HepG2 (cell line): ENCODE data around the gene PARP2. TPM values are rescaled to one million over a fixed set of nuclear protein-coding genes. Genes with fewer than 3 reads are reported as not detected.

Experiments
- ATAC-seq: fragments of 200-7000 bp; cut with Tn5 transposase; 3 replicates; pipeline ENCODE4 v1.9.1; 2020; ENCODE audit warnings: mild to moderate bottlenecking, moderate library complexity
- BruUV-seq: library from RNA; stranded (reverse); fragments of 400-500 nt; replicated peaks from 2 replicates; lab custom pipeline; 2021; lab: Mats Ljungman, UMichigan
- CTCF ChIA-PET: fragments of 300-600 bp; formaldehyde crosslinking; extraction: SDS; loops from one replicate; lab custom pipeline; 2021; ENCODE audit warnings: low total read pairs, inconsistent platforms, low intra/inter-chr PET ratio; lab: Yijun Ruan, JAX
- POLR2A ChIA-PET: fragments of 350-600 bp; sonication (Branson Sonifier 250); formaldehyde crosslinking; loops from one replicate; lab custom pipeline; 2020; ENCODE audit warnings: antibody characterized with exemption, inconsistent platforms; lab: Yijun Ruan, JAX
- DNase-seq: peaks from one replicate; pipeline ENCODE4 v3.0.0-alpha.2; 2015; ENCODE audit warnings: low spot score
- FAIRE-seq: peaks from 3 replicates; lab custom pipeline; 2011; peaks lifted over from hg19 to GRCh38; lab: Jason Lieb, UNC
- H2AFZ ChIP-seq: one replicate; pipeline ENCODE4 v1.6.1; 2011; ENCODE audit warnings: low read length, inconsistent platforms
- H3K27ac ChIP-seq: fragments of 300-600 bp; 3 replicates; pipeline ENCODE4 v1.8.0; 2011; ENCODE audit warnings: mixed run types, mild to moderate bottlenecking, mixed read lengths, low read length, inconsistent platforms; ENCODE audit not compliant: insufficient read depth; ENCODE audit errors: extremely low read length
- H3K27me3 ChIP-seq, 2 experiments: fragments of 200-600 bp in 1 of 2; 2 replicates in 1 of 2; 3 replicates in 1 of 2; pipeline versions ENCODE4 v1.6.0 to v1.8.0; 2011; ENCODE audit warnings: low read length in 2 of 2, mild to moderate bottlenecking in 2 of 2, moderate library complexity in 2 of 2, inconsistent platforms in 1 of 2; ENCODE audit not compliant: insufficient read depth in 2 of 2, control insufficient read depth in 1 of 2
- H3K36me3 ChIP-seq, 2 experiments: fragments of 200-600 bp in 1 of 2; replicated peaks in 1 of 2; 2 replicates in 1 of 2; 3 replicates in 1 of 2; pipeline versions ENCODE4 v1.5.1 to v1.8.0; 2011; ENCODE audit warnings: low read length in 2 of 2, inconsistent platforms in 1 of 2; ENCODE audit not compliant: insufficient read depth in 2 of 2, control insufficient read depth in 1 of 2
- H3K4me1 ChIP-seq: 2 replicates; pipeline ENCODE4 v1.5.1; 2012; ENCODE audit warnings: low read length, inconsistent platforms; ENCODE audit not compliant: insufficient read depth
- H3K4me2 ChIP-seq: 2 replicates; pipeline ENCODE4 v1.6.0; 2011; ENCODE audit warnings: low read depth, low read length, inconsistent platforms
- H3K4me3 ChIP-seq, 3 experiments: fragments of 200-600 bp in 1 of 3; sonication (generic), shearing (Covaris generic) in 1 of 3; replicated peaks in 1 of 3; 2 replicates each; pipeline ENCODE4 v1.5.1; 2011 to 2016; ENCODE audit warnings: low read length in 3 of 3, inconsistent platforms in 2 of 3, low read depth in 2 of 3, mild to moderate bottlenecking in 2 of 3, control low read depth in 1 of 3, mixed read lengths in 1 of 3; ENCODE audit not compliant: insufficient read depth in 1 of 3
- H3K79me2 ChIP-seq: one replicate; pipeline ENCODE4 v1.6.1; 2011; ENCODE audit warnings: low read length, inconsistent platforms; ENCODE audit not compliant: insufficient read depth
- H3K9ac ChIP-seq: 2 replicates; pipeline ENCODE4 v1.6.0; 2011; ENCODE audit warnings: mild to moderate bottlenecking, low read depth, low read length, inconsistent platforms; ENCODE audit not compliant: insufficient read depth
- H3K9me3 ChIP-seq: 2 replicates; pipeline ENCODE4 v1.5.1; 2012; ENCODE audit warnings: mild to moderate bottlenecking, low read length
- H4K20me1 ChIP-seq: 2 replicates; pipeline ENCODE4 v1.6.0; 2011; ENCODE audit warnings: inconsistent platforms, mild to moderate bottlenecking, low read length, moderate library complexity; ENCODE audit not compliant: insufficient read depth
- ASH2L ChIP-seq: fragments of 300-600, 200-600 bp; sonication (generic); IDR thresholded peaks from 2 replicates; pipeline ENCODE4 v1.7.0; 2017; ENCODE audit warnings: low read depth, mild to moderate bottlenecking, moderate library complexity, mixed read lengths, low read length; ENCODE audit not compliant: insufficient read length
- ATRX ChIP-seq: sonication (generic); formaldehyde crosslinking; IDR thresholded peaks from 2 replicates; pipeline ENCODE4 v1.4.0; 2020; ENCODE audit warnings: missing genetic modification reagents, borderline replicate concordance
- HMGXB4 ChIP-seq, 2 experiments: sonication (generic) in 1 of 2; formaldehyde crosslinking in 1 of 2; IDR thresholded peaks; 2 replicates each; pipeline versions ENCODE4 v1.4.0 to v1.6.1; 2018 to 2020; ENCODE audit warnings: missing genetic modification reagents in 2 of 2, borderline replicate concordance in 1 of 2, low read depth in 1 of 2, mild to moderate bottlenecking in 1 of 2, missing biosample characterization in 1 of 2
- MBD4 ChIP-seq: IDR thresholded peaks from 2 replicates; pipeline ENCODE4 v1.6.1; 2012; ENCODE audit warnings: low read length, inconsistent platforms, borderline replicate concordance
- PAWR ChIP-seq: sonication (generic); formaldehyde crosslinking; IDR thresholded peaks from 2 replicates; pipeline ENCODE4 v1.4.0; 2020; ENCODE audit warnings: missing genetic modification reagents, mild to moderate bottlenecking, borderline replicate concordance
- RXRA ChIP-seq: sonication (generic); formaldehyde crosslinking; IDR thresholded peaks from 2 replicates; pipeline ENCODE4 v1.5.1; 2020; ENCODE audit warnings: missing genetic modification reagents
- SYNCRIP ChIP-seq: fragments of 200-400 bp; formaldehyde crosslinking; IDR thresholded peaks from 2 replicates; pipeline ENCODE4 v1.6.1; 2018; ENCODE audit warnings: mild to moderate bottlenecking, low read depth, low read length; ENCODE audit not compliant: insufficient read depth
- THAP7 ChIP-seq: sonication (generic); formaldehyde crosslinking; IDR thresholded peaks from 2 replicates; pipeline ENCODE4 v1.8.1; 2023; ENCODE audit warnings: mild to moderate bottlenecking, missing genetic modification reagents
- ZBTB49 ChIP-seq: sonication (generic); formaldehyde crosslinking; IDR thresholded peaks from 2 replicates; pipeline ENCODE4 v1.4.0; 2020; ENCODE audit warnings: missing genetic modification reagents, borderline replicate concordance
- ZFP36 ChIP-seq: fragments of 150-350 bp; IDR thresholded peaks from 2 replicates; pipeline ENCODE4 v1.6.1; 2018; ENCODE audit warnings: borderline replicate concordance, low read length, low read depth; ENCODE audit not compliant: partially characterized antibody
- ZNF460 ChIP-seq: sonication (generic); formaldehyde crosslinking; IDR thresholded peaks from 2 replicates; pipeline ENCODE4 v1.5.1; 2020; ENCODE audit warnings: missing genetic modification reagents, mild to moderate bottlenecking, borderline replicate concordance
- ZNF589 ChIP-seq: sonication (generic); formaldehyde crosslinking; conservative IDR thresholded peaks from 2 replicates; pipeline ENCODE4 v1.8.0; 2022; ENCODE audit warnings: mild to moderate bottlenecking, moderate library complexity, missing genetic modification reagents
- ZNF709 ChIP-seq: sonication (generic); formaldehyde crosslinking; IDR thresholded peaks from 2 replicates; pipeline ENCODE4 v1.5.0; 2020; ENCODE audit warnings: mild to moderate bottlenecking, missing genetic modification reagents
- ZNF772 ChIP-seq: sonication (generic); formaldehyde crosslinking; IDR thresholded peaks from 2 replicates; pipeline ENCODE4 v1.5.0; 2020; ENCODE audit warnings: mild to moderate bottlenecking, missing genetic modification reagents
- ZNF777 ChIP-seq: sonication (generic); formaldehyde crosslinking; IDR thresholded peaks from 2 replicates; pipeline ENCODE4 v1.4.0; 2020; ENCODE audit warnings: missing genetic modification reagents
- WGBS: methylation state at CpG from one replicate; pipeline ENCODE4 v1.1.6; 2017; ENCODE audit warnings: low lambda C conversion rate; 5-methylcytosine and 5-hydroxymethylcytosine counted together
- in situ Hi-C: cut with HindIII; loops from 2 replicates; pipeline ENCODE4 v1.10.0; 2017; ENCODE audit warnings: low pct_unique_long_range_greater_than_20kb; ENCODE audit not compliant: extremely low pct_ligation_motif_present
- intact Hi-C: fragments of 100-400 bp; cut with micrococcal nuclease; formaldehyde crosslinking; loops from one replicate; pipeline ENCODE4 v1.10.0; 2022; ENCODE audit not compliant: unreplicated experiment
- polyA plus RNA-seq, 8 experiments: library from polyadenylated mRNA; depleted of rRNA in 3 of 8; stranded (reverse) in 7 of 8; unstranded in 1 of 8; fragments of >200 nt; fragmentation: Illumina TruSeq in 4 of 8; extraction: Trizol in 4 of 8; gene quantifications; 2 replicates each; pipeline versions ENCODE4 v1.2.1 to v1.2.3, GENCODE V29; 2011 to 2016; ENCODE audit warnings: low read depth in 4 of 8, missing spikeins in 1 of 8, mixed read lengths in 1 of 8; ENCODE audit not compliant: insufficient read depth in 1 of 8
- total RNA-seq, 5 experiments: library from RNA; depleted of rRNA; stranded (reverse); fragments of >200 nt; fragmentation: Illumina TruSeq; extraction: Trizol; gene quantifications; 2 replicates each; pipeline ENCODE4 v1.2.3, GENCODE V29; 2016; ENCODE audit warnings: low read depth in 1 of 5

PARP2 gene
- total and polyA plus RNA-seq, 2 of the 13 experiments (the other 11 are each of a cell fraction or from before 2014, with no cell fraction given) = 37.3 to 38.4 TPM

GRCh38 chr14:20377171-20377570 is 33.7 kb downstream of the PARP2 start (continued):
- TF ChIP-seq ZBTB49 (no peak), SYNCRIP (no peak), ZNF772 (CRISPR knock-in tag) (no peak), ZNF589 (no peak), ZNF460 (CRISPR knock-in tag) (no peak), ASH2L (no peak)

- BruUV-seq = no TSS peak
- Histone ChIP-seq H3K9me3 (no peaks in the 10 kb centered on the region), H4K20me1 (no peaks in the 10 kb centered on the region)
- DNase-seq = no peak
- TF ChIP-seq MBD4 = no peak
- TF ChIP-seq ATRX (CRISPR knock-in tag) = no peak
- no peak for TF ChIP-seq PAWR (CRISPR knock-in tag)
- TF ChIP-seq RXRA (CRISPR knock-in tag) = no peak
- no peak for TF ChIP-seq HMGXB4 (CRISPR knock-in tag; IDR thresholded peaks at IDR 0.05; ENCODE audit: borderline replicate concordance in 1 of 2, low read depth in 1 of 2)
- TF ChIP-seq THAP7 = no peak
- TF ChIP-seq ZNF777 (CRISPR knock-in tag) = no peak
- no peak for TF ChIP-seq ZFP36
- no peak for TF ChIP-seq ZNF709
- TF ChIP-seq, all 625 proteins: peak for 0
- WGBS = 66% methylated on average over 1 of the region's 1 CpG
- Histone ChIP-seq H3K9ac (no peak overlapping the region), H3K79me2 (no peaks in the 10 kb centered on the region), H2AFZ (no peak overlapping the region), H3K4me3 (no peak overlapping the region), H3K27me3 (no peaks in the 10 kb centered on the region), H3K27ac (no peak overlapping the region), H3K36me3 (peaks cover 21 to 32% of the 10 kb centered on the region in 2 experiments; a peak in 4 of 5 replicates), H3K4me2 (no peak overlapping the region), H3K4me1 (peaks cover 19% of the 10 kb centered on the region)
- ATAC-seq (no peak), FAIRE-seq (no peak)
- ChIA-PET POLR2A (interaction anchor here (1.2 kb wide), 1 partner anchor 82 kb away, joined by 4 read pairs; the partner anchor contains the start of gene PIP4P1), CTCF (no interaction called here)
- in situ Hi-C loops (no loop called here), intact Hi-C loops (loop anchor here (5.0 kb wide), 1 partner anchor 33 kb away; the partner anchor contains the start of gene TEP1)
Measured at GRCh38 chr14:20379743-20380142, 36.3 kb downstream of the PARP2 start.
